ENCODE data around the gene SOBP.
A peak's percentile ranks its signal among the peaks of the same experiment; 100 is the strongest.
"Not testable (repeated sequence)": the region's sequence is repeated elsewhere in the genome, so short reads cannot be mapped to it uniquely, and the experiment has no call there.

Gene SOBP

DNA sequence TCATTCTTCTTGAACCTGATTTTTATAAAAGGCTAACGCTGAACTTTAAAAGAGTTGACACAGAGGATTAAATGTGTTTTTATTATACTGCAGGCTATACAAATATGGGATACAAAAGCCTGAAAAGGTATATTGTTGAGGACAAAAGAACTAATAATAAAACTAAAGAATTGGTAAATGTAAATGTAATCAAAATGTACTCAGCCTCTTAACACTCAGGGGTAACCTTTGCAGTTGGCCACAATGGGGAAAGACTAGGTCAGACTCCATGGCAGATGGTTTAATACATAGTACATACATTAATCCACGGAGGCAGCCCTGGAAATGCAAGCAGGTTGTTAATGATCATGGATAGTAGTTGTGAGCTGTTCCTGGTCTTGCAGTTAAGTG, 57.5 kb downstream of the SOBP start:
- TF ChIP-seq, protein P1, sequence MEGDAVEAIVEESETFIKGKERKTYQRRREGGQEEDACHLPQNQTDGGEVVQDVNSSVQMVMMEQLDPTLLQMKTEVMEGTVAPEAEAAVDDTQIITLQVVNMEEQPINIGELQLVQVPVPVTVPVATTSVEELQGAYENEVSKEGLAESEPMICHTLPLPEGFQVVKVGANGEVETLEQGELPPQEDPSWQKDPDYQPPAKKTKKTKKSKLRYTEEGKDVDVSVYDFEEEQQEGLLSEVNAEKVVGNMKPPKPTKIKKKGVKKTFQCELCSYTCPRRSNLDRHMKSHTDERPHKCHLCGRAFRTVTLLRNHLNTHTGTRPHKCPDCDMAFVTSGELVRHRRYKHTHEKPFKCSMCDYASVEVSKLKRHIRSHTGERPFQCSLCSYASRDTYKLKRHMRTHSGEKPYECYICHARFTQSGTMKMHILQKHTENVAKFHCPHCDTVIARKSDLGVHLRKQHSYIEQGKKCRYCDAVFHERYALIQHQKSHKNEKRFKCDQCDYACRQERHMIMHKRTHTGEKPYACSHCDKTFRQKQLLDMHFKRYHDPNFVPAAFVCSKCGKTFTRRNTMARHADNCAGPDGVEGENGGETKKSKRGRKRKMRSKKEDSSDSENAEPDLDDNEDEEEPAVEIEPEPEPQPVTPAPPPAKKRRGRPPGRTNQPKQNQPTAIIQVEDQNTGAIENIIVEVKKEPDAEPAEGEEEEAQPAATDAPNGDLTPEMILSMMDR (IDR thresholded peaks at IDR 0.05; ENCODE audit: unreplicated experiment in 3 of 3) = no peak
- peaks cover 15% of the 10 kb centered on the region for H3K4me1 Mint-ChIP-seq

DNA sequence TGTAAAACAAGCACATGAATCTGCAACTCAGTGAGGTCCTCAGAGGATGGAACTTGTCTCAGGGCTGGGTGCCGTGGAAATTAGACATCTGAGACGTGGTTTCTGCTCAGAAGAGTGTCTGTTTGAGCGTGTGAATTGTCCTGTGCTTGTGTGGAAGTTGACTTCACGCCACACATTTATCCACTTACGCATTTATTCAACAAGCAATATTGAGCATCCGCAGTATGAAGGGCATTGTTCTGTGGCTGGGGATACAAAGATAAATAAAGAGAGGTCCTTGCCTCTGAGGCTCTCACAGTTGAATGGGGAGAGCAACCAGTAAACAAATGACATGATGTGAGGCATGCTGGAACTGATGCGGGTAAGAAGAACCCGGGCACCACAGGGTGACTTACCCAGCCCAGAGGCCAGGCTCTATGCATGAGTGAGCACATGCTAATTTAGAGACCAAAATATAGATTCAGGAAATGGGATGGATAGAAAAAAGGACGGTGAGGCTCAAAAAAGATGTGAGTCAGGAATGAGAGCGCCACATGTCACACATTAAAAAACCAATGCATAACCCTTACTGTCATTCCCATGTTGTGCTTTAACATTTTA, 60.4 kb downstream of the SOBP start:
- peaks cover 4% of the 10 kb centered on the region for H3K27me3 Mint-ChIP-seq (ENCODE audit: low read depth)
- peaks cover 10% of the 10 kb centered on the region for H3K4me1 Mint-ChIP-seq
- H3K4me3 Mint-ChIP-seq = no peak overlapping the region
- no peaks in the 10 kb centered on the region for H3K9me3 Mint-ChIP-seq
- TF ChIP-seq, protein P1 (IDR thresholded peaks at IDR 0.05; ENCODE audit: unreplicated experiment in 3 of 3) = no peak
- no peak overlapping the region for H3K27ac Mint-ChIP-seq
- peaks cover 40% of the 10 kb centered on the region for H3K36me3 Mint-ChIP-seq (ENCODE audit: low read depth)

More for the DNA sequence above, 57.5 kb downstream of the SOBP start:
- H3K36me3 Mint-ChIP-seq (ENCODE audit: low read depth) = peaks cover 35% of the 10 kb centered on the region
- H3K27ac Mint-ChIP-seq = peak overlapping the region in 1 of 3 experiments; percentile 14
- H3K4me3 Mint-ChIP-seq = no peak overlapping the region
- no peaks in the 10 kb centered on the region for H3K9me3 Mint-ChIP-seq
- H3K27me3 Mint-ChIP-seq (ENCODE audit: low read depth) = peaks cover 4% of the 10 kb centered on the region

DNA sequence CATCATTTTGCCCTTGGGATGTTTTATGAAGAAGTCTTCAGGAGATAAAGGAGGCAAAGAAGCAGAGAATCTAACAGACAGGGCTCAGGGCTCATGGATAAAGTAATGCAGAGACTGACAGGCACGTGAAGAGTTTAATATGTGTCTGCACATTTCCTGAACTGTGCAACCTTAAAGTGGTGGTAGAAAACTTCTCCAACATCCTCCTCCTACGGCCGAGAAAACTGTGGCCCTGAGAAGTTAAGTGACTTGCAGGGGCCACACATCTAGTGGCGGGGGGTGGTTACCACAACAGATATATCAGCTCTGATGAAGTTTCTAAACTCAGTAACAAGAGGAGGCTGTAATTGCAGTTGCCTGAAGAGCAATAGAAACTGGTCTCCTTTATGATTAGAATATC, 61.0 kb downstream of the SOBP start:
- Mint-ChIP-seq H3K36me3 (ENCODE audit: low read depth) (peaks cover 39% of the 10 kb centered on the region), H3K27ac (no peak overlapping the region), H3K9me3 (no peaks in the 10 kb centered on the region), H3K4me3 (no peak overlapping the region), H3K27me3 (ENCODE audit: low read depth) (peaks cover 1% of the 10 kb centered on the region), H3K4me1 (peaks cover 8% of the 10 kb centered on the region)
- TF ChIP-seq, protein P1 (IDR thresholded peaks at IDR 0.05; ENCODE audit: unreplicated experiment in 3 of 3) = no peak

DNA sequence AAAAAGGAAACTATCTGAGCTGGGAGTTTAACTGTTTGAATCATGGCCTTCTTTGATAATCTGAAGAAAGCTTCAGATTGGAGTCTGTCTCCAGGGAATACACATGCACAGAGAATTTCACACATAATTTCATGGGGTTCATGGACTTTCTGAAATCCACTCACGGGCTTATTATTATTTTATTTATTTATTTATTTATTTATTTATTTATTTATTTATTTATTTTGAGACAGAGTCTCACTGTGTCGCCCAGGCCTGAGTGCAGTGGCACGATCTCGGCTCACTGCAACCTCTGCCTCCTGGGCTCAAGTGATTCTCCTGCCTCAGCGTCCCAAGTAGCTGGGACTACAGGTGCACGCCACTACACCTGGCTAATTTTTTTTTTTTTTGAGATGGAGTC, 63.2 kb downstream of the SOBP start:
- H3K36me3 Mint-ChIP-seq (ENCODE audit: low read depth) = peaks cover 36% of the 10 kb centered on the region
- H3K27ac Mint-ChIP-seq; H3K9me3 Mint-ChIP-seq; H3K4me3 Mint-ChIP-seq; H3K27me3 Mint-ChIP-seq (ENCODE audit: low read depth); H3K4me1 Mint-ChIP-seq: not testable (repeated sequence)

DNA sequence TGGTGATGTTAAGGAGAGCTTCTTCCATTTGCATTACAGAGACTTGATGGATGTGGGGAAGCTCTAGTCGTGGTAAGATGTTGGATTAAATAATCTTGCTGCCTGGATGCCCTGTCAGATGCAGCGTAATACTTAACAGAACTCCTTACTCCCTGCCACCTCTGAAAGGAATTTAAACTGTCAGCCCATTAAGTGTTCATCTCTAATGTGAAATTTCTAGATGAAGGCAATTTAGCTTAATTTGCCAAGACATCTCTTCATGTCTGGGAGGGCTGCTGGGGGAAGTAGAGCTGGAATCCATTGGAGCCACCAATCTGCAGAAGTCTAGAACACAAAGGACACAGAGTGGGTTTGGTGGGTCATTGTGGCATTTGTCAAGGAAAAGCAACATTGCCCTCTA, 64.4 kb downstream of the SOBP start:
- Mint-ChIP-seq H3K27ac (no peak overlapping the region), H3K27me3 (ENCODE audit: low read depth) (no peaks in the 10 kb centered on the region)
- TF ChIP-seq, protein P1 (IDR thresholded peaks at IDR 0.05; ENCODE audit: unreplicated experiment in 3 of 3) = no peak

DNA sequence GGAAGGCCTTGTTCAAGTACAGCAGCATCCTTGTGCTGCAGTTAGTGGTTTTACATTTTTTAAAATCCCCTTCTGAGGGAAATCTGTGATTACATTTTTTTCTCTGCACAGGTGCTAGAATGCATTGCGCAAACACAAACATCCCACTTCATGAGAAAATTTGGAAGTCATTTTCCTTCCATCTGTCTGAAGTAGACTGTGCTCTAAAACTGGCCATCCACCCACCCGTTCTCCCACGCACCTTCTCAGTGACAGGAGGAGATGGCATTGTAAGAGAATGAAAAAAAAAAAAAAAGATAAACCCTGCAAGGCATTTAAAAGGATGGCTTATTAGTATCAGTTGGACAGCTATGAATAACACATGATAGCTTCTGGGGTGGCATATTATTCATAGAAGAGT, 65.0 kb downstream of the SOBP start:
- no peak overlapping the region for H3K27ac Mint-ChIP-seq
- H3K36me3 Mint-ChIP-seq (ENCODE audit: low read depth) = peaks cover 39% of the 10 kb centered on the region
- no peaks in the 10 kb centered on the region for H3K9me3 Mint-ChIP-seq
- peaks cover 5% of the 10 kb centered on the region for H3K4me1 Mint-ChIP-seq
- H3K27me3 Mint-ChIP-seq (ENCODE audit: low read depth) = no peaks in the 10 kb centered on the region
- TF ChIP-seq, protein P1 (IDR thresholded peaks at IDR 0.05; ENCODE audit: unreplicated experiment in 3 of 3) = no peak
- H3K4me3 Mint-ChIP-seq = no peak overlapping the region

More for the DNA sequence above, 64.4 kb downstream of the SOBP start:
- peaks cover 5% of the 10 kb centered on the region for H3K4me1 Mint-ChIP-seq
- no peaks in the 10 kb centered on the region for H3K9me3 Mint-ChIP-seq
- no peak overlapping the region for H3K4me3 Mint-ChIP-seq
- H3K36me3 Mint-ChIP-seq (ENCODE audit: low read depth) = peaks cover 36% of the 10 kb centered on the region

Data from nephron (organoid).